HG03039 (cell line): Measurements from ENCODE around the gene SMPD2.

ENCODE experiments used
- ATAC-seq: cut with Tn5 transposase; IDR thresholded peaks from one replicate; pipeline ENCODE4 v1.9.1; 2021; ENCODE audit warnings: mild to moderate bottlenecking, moderate library complexity; ENCODE audit not compliant: unreplicated experiment

The SMPD2 gene, protein sequence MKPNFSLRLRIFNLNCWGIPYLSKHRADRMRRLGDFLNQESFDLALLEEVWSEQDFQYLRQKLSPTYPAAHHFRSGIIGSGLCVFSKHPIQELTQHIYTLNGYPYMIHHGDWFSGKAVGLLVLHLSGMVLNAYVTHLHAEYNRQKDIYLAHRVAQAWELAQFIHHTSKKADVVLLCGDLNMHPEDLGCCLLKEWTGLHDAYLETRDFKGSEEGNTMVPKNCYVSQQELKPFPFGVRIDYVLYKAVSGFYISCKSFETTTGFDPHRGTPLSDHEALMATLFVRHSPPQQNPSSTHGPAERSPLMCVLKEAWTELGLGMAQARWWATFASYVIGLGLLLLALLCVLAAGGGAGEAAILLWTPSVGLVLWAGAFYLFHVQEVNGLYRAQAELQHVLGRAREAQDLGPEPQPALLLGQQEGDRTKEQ

GRCh38 chr6:109440331-109441068 is at the start of gene SMPD2, which contains the start of gene PPIL6:
TSS of gene SMPD2 (plus strand) at chr6:109440724. CDS start at chr6:109441122, 398 bp downstream.
TSS of gene PPIL6 (minus strand) at chr6:109440628. CDS start at chr6:109440590, 38 bp downstream.
- peak; percentile 90 for ATAC-seq

DNA sequence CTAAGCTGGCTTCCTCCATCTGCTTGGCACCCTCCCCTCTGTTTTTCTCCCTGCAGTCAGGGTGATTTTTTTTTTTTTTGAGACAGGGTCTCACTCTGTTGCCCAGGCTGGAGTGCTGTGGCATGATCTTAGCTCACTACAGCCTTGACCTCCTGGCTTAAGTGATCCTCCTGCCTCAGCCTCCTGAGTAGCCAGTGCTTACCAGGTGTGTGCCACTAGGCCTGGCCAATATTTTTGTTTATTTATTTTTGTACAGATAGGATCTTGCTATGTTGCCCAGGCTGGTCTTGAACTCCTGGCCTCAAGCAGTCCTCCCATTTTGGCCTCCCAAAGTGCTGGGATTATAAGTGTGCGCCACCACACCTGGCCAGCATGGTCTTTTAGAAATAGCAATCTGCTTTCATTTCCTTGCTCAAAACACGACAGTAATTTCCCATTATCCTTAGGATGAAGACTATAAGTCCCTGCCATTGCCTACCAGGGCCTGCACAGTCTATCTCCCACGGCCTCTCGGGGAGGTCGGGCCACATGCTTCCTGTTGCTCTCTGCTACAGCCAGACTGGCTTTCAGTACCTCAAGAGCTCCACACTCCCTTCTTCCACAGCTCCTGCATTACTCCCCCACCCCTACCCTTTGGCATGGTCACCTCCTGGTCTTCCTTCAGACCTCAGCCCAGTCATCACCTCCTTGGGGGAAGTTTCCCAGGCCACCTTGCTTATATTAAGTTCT is 47.2 kb upstream of the SMPD2 start:
- ATAC-seq, result no peak

GRCh38 chr6:109393886-109394281 is 46.6 kb upstream of the SMPD2 start:
- no peak for ATAC-seq

DNA sequence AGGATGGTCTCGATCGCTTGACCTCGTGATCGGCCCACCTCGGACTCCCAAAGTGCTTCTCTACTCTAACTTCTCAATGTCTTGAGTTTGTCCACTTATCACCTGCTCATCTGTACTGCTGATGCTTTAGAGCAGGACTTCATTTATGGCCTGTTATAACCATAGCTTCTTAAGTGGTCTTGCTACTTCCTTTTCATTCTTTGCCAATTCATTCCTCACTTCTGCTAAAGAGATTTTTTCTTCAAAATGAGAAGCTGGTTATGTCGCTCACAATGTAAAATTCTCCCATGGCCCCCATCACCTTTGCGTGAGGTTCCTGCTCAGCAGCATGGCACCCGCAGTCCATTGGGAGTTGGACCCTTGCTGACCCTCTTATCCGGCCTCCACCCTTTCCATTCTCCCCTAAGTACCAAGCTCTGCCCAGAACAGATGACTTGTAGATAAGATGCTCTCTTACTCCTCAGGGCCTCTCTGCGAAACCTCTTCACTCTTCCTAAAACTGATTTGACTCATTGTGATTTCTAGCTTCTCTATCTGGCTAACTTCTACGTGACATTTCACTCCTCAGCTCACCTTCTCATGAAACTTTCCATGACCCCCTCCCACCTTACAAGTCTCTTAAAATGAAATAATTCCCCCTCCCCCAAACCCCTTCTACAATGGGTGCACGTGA is 44.3 kb upstream of the SMPD2 start:
- no peak for ATAC-seq

GRCh38 chr6:109397020-109397419 is 43.5 kb upstream of the SMPD2 start:
- ATAC-seq, result no peak

GRCh38 chr6:109406196-109406595 is 34.3 kb upstream of the SMPD2 start:
- ATAC-seq, result no peak

- ATAC-seq, result no peak
Observed at GRCh38 chr6:109411034-109411433, 29.5 kb upstream of the SMPD2 start.

DNA sequence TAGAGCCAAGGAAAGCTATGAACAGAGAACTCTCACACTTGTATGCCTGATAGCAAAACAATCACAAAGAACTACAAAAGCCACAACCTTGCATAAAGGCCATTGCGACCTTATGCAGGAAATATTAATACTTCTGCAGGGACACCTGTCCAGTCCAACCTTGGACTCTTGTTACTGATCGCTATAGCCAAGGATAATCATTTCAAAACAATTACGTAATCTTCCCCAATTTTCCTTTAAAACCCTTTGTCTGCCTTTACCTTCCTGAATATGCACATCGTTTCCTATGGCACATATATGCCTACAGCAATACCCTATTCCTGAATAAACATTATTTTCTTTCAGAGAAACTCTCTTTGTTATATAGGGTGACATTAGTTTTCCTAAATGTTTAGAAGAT is 22.9 kb upstream of the SMPD2 start:
- ATAC-seq, result no peak

GRCh38 chr6:109420751-109421150 is 19.8 kb upstream of the SMPD2 start:
- ATAC-seq, result no peak

GRCh38 chr6:109421184-109421583 is 19.3 kb upstream of the SMPD2 start:
- ATAC-seq, result no peak

GRCh38 chr6:109424946-109425345 is 15.6 kb upstream of the SMPD2 start:
- no peak for ATAC-seq

DNA sequence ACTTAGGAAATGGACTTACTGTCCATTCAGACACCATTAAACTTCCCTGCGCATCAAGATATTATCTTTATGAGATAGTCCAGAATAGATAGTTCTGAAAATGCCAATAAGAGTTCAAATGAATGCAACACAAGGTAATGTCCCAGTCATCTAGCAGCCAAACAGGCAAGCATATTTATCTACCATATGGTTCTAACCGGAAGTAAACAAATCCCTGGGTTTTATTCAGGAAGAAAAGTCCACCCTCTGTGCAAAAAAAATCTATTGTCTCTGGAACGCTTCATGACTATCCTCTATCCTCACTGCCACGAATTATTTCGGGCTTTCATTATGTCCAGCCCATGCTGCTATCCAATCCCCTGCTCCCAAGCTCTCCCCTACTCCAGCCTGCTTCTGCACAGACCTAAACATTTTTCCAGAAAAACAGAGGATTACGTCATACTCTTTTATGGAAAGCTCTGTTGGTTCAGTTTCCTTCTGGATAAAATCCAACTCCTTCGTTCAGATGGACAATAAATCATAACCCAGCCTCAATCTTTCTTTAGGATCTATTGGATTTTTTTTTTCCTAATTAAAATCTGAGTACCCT is 11.5 kb upstream of the SMPD2 start:
- no peak for ATAC-seq

DNA sequence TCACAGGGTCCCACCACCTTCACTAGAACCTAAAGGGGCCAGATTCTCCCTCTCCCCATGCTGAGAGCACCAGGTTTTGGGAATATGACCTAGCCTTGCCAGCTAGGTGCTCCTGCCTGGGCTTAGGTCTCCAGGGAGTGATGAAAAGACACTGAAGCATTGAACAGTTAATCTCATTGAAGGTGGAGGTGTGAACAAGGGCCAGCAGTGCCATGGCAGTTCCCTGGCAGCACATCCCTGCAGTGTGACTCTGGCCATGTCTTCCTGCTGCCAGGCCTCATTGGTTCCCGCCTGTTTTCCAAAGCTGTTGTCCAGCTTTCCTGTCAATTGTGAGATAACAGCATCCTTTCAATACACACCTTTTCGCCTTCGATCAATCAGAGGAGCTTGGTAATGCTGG is 11.0 kb upstream of the SMPD2 start:
- no peak for ATAC-seq

DNA sequence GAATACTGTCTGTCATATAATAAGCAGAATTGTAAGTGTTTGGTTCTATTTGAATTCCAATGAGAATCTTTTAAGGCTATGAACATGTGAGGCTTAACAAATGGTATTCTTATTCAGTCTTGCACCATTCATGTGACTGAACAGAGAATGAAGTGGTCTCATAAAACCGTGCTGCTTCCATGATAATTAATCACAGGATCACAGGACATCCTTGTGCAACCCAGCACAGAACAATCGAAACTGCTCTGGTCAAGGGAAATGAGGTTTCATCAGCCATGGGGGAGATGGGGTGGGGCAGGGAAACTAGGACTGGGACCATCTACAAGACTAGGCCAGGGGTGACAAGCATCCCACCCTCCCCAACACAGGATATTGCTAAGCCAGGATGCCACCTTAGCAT is 6.1 kb upstream of the SMPD2 start:
- ATAC-seq, result no peak

- no peak for ATAC-seq
Observed at GRCh38 chr6:109436041-109436440, 4.5 kb upstream of the SMPD2 start.

DNA sequence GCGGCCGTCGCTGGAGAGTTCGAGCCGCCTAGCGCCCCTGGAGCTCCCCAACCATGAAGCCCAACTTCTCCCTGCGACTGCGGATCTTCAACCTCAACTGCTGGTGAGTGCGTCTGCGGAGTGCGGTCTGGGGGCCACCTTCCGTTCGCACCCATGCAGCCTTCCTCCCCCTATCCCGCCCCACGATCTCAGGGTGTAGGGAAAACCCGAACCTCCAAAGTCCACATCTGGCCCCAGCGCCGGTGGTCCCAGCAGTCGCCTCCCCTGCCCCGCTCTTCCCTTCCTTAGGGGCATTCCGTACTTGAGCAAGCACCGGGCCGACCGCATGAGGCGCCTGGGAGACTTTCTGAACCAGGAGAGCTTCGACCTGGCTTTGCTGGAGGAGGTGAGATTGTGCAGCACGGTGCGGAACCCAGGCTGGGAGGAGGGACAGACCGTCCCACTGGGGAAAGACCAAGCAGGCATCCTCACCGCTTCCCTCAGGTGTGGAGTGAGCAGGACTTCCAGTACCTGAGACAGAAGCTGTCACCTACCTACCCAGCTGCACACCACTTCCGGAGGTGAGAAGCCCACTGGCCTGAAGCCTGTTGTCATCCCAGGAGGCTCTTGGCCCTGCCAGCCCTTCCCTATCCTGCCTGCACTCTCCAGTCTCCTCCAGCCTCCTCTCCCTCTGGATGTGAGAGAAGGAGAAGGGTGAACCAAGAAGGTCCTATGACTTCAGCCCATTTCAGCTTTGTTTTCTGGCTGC is 719 bp downstream of the SMPD2 start:
- peak; percentile 15 for ATAC-seq

DNA sequence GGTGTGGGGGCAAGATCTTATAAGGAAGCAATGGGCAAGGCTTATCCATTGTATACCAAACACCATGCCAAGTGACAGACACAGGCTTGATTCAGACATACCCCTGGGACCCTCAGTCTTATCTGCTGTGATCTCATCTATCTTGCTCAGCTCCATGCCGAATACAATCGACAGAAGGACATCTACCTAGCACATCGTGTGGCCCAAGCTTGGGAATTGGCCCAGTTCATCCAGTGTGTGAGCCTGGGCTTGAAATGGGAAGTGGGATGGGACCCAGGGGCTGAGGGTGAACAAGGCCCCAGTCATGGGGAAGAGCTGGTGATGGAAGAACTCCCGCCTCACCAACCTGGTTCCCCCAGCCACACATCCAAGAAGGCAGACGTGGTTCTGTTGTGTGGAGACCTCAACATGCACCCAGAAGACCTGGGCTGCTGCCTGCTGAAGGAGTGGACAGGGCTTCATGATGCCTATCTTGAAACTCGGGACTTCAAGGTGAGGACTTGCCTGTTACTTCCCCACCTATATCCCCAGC is 1.9 kb downstream of the SMPD2 start:
- ATAC-seq, result no peak

GRCh38 chr6:109443425-109443950 is 3.0 kb downstream of the SMPD2 start:
- no peak for ATAC-seq

DNA sequence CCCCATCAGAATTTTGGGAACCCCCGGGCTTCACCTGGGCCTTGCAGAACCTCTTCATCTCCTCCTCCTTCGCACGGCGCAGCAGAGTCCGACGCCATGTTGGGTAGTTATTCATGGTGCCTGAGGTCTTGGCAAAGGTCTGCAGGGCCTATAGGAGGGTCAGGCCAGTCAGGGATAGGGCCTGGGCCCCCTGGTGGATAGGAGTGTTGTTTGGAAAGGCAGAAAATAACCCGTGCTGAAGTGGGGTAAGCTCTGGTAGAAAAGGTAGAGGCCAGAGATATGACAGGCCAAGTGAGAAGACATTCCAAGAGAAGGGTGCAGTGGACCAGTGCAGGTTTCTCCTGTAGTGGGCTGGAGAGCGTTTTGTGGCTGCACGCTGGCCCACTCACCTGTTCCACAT is 4.9 kb downstream of the SMPD2 start:
- no peak for ATAC-seq
